HEK293T (cell line): ENCODE measurements around the gene EDARADD.

Source experiments
- ARNT ChIP-seq: fragments of 450-650 bp; IDR thresholded peaks from 2 replicates; pipeline ENCODE4 v1.6.1; 2017; ENCODE audit warnings: mild to moderate bottlenecking
- BHLHE40 ChIP-seq: fragments of 450-650 bp; IDR thresholded peaks from 2 replicates; pipeline ENCODE4 v1.6.1; 2016; ENCODE audit warnings: mild to moderate bottlenecking, moderate library complexity, borderline replicate concordance
- CTBP1 ChIP-seq: fragments of 450-650 bp; IDR thresholded peaks from 2 replicates; pipeline ENCODE4 v1.6.1; 2016; ENCODE audit warnings: borderline replicate concordance
- ELF4 ChIP-seq: fragments of 450-650 bp; IDR thresholded peaks from 2 replicates; pipeline ENCODE4 v1.6.1; 2017; ENCODE audit warnings: antibody characterized with exemption
- FOXA1 ChIP-seq: fragments of 450-650 bp; IDR thresholded peaks from 2 replicates; pipeline ENCODE4 v1.6.1; 2016; ENCODE audit warnings: mild to moderate bottlenecking
- FOXK2 ChIP-seq: fragments of 450-650 bp; IDR thresholded peaks from 2 replicates; pipeline ENCODE4 v1.6.1; 2016; ENCODE audit warnings: mild to moderate bottlenecking
- FOXM1 ChIP-seq: fragments of 450-650 bp; IDR thresholded peaks from 2 replicates; pipeline ENCODE4 v1.6.1; 2017; ENCODE audit warnings: mild to moderate bottlenecking, borderline replicate concordance
- HDGF ChIP-seq: fragments of 450-650 bp; IDR thresholded peaks from 2 replicates; pipeline ENCODE4 v1.6.1; 2017; ENCODE audit warnings: antibody characterized with exemption, borderline replicate concordance
- L3MBTL2 ChIP-seq: fragments of 450-650 bp; conservative IDR thresholded peaks from 2 replicates; pipeline ENCODE4 v1.6.1; 2016; ENCODE audit warnings: mild to moderate bottlenecking
- NFRKB ChIP-seq: fragments of 450-650 bp; IDR thresholded peaks from 2 replicates; pipeline ENCODE4 v1.6.1; 2016; ENCODE audit warnings: mild to moderate bottlenecking, moderate library complexity
- SP1 ChIP-seq: fragments of 450-650 bp; IDR thresholded peaks from 2 replicates; pipeline ENCODE4 v1.6.1; 2017
- SUZ12 ChIP-seq: fragments of 450-650 bp; IDR thresholded peaks from 2 replicates; pipeline ENCODE4 v1.6.1; 2016; ENCODE audit warnings: mild to moderate bottlenecking
- TARDBP ChIP-seq: fragments of 450-650 bp; IDR thresholded peaks from 2 replicates; pipeline ENCODE4 v1.6.1; 2016
- ZNF384 ChIP-seq: fragments of 450-650 bp; IDR thresholded peaks from 2 replicates; pipeline ENCODE4 v1.6.1; 2016

GRCh38 chr1:236502579-236502971, 108.5 kb downstream of the EDARADD start:
- TF ChIP-seq FOXM1 (no peak), TARDBP (no peak), FOXA1 (no peak), SP1 (no peak), SUZ12 (no peak), ZNF384 (no peak), CTBP1 (no peak), NFRKB (no peak), FOXK2 (no peak), ARNT (no peak), L3MBTL2 (no peak), HDGF (no peak), ELF4 (no peak), BHLHE40 (no peak)
